GM23338 (cell line): ENCODE results near the gene NFE2L1.

Experiments used
- CREB1 ChIP-seq: fragments of 250-450 bp; sonication (Bioruptor Pico); IDR thresholded peaks from 2 replicates; pipeline ENCODE4 v1.5.0; 2020; ENCODE audit warnings: low read depth, mild to moderate bottlenecking, moderate library complexity
- EZH2 ChIP-seq: fragments of 200-600 bp; sonication (generic); IDR thresholded peaks from one replicate; pipeline ENCODE4 v1.8.0; 2017; ENCODE audit warnings: antibody characterized with exemption, mild to moderate bottlenecking, low read depth; ENCODE audit not compliant: unreplicated experiment
- EZH2phosphoT487 ChIP-seq: fragments of 200-600 bp; sonication (generic); IDR thresholded peaks from one replicate; pipeline ENCODE4 v1.8.1; 2018; ENCODE audit warnings: antibody characterized with exemption; ENCODE audit not compliant: unreplicated experiment
- JUNB ChIP-seq: IDR thresholded peaks from one replicate; pipeline ENCODE4 v1.6.1; 2016; ENCODE audit warnings: antibody characterized with exemption; ENCODE audit not compliant: unreplicated experiment
- NANOG ChIP-seq: IDR thresholded peaks from 2 replicates; pipeline ENCODE4 v1.6.1; 2016; ENCODE audit warnings: antibody characterized with exemption, borderline replicate concordance
- POLR2AphosphoS5 ChIP-seq: IDR thresholded peaks from 2 replicates; pipeline ENCODE4 v1.6.1; 2016; ENCODE audit warnings: antibody characterized with exemption, low read depth
- STAT1 ChIP-seq: IDR thresholded peaks from one replicate; pipeline ENCODE4 v1.6.1; 2016; ENCODE audit warnings: antibody characterized with exemption; ENCODE audit not compliant: unreplicated experiment
- ZNF114 ChIP-seq: fragments of 250-450 bp; sonication (Bioruptor Pico); IDR thresholded peaks from 2 replicates; pipeline ENCODE4 v1.5.0; 2020; ENCODE audit warnings: mild to moderate bottlenecking, moderate library complexity
- ZNF331 ChIP-seq: fragments of 250-450 bp; sonication (Bioruptor Pico); IDR thresholded peaks from 2 replicates; pipeline ENCODE4 v1.5.0; 2020; ENCODE audit warnings: low read depth, mild to moderate bottlenecking, moderate library complexity
- TF ChIP-seq, protein P1 (sequence below), 2 experiments: fragments of 200-600 bp in 1 of 2; sonication (generic) in 1 of 2; conservative IDR thresholded peaks; 2 replicates each; pipeline versions ENCODE4 v1.5.1 to v1.6.1; 2016 to 2017; ENCODE audit warnings: antibody characterized with exemption in 2 of 2, low read depth in 2 of 2, mild to moderate bottlenecking in 2 of 2, moderate library complexity in 1 of 2
- TF ChIP-seq, protein P2 (sequence below): IDR thresholded peaks from one replicate; pipeline ENCODE4 v1.6.1; 2018; ENCODE audit warnings: antibody characterized with exemption; ENCODE audit not compliant: unreplicated experiment
- TF ChIP-seq, protein P3 (sequence below): IDR thresholded peaks from 2 replicates; pipeline ENCODE4 v1.6.1; 2016; ENCODE audit warnings: antibody characterized with exemption
- TF ChIP-seq, protein P4 (sequence below): fragments of 250-450 bp; sonication (Bioruptor Pico); IDR thresholded peaks from 2 replicates; pipeline ENCODE4 v1.5.0; 2020; ENCODE audit warnings: mild to moderate bottlenecking, moderate library complexity

DNA sequence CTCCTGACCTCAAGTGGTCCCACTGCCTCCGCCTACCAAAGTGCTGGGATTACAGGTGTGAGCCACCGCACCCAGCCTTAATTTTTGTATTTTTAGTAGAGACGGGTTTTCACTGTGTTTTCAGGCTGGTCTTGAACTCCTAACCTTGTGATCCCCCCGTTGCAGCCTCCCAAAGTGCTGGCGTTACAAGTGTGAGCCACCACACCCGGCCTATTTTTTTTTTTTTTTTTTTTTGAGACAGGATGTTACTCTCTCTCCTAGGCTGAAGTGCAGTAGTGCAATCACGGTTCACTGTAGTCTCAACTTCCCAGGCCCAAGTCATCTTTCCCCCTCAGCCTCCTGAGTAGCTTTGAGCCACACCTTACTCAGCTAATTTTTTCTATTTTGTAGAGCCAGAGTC is 56.3 kb downstream of the NFE2L1 start:
- TF ChIP-seq, protein P1, sequence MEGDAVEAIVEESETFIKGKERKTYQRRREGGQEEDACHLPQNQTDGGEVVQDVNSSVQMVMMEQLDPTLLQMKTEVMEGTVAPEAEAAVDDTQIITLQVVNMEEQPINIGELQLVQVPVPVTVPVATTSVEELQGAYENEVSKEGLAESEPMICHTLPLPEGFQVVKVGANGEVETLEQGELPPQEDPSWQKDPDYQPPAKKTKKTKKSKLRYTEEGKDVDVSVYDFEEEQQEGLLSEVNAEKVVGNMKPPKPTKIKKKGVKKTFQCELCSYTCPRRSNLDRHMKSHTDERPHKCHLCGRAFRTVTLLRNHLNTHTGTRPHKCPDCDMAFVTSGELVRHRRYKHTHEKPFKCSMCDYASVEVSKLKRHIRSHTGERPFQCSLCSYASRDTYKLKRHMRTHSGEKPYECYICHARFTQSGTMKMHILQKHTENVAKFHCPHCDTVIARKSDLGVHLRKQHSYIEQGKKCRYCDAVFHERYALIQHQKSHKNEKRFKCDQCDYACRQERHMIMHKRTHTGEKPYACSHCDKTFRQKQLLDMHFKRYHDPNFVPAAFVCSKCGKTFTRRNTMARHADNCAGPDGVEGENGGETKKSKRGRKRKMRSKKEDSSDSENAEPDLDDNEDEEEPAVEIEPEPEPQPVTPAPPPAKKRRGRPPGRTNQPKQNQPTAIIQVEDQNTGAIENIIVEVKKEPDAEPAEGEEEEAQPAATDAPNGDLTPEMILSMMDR (conservative IDR thresholded peaks at IDR 0.05; ENCODE audit: low read depth in 2 of 2): no peak
- TF ChIP-seq POLR2AphosphoS5 (no peak), JUNB (no peak), CREB1 (CRISPR knock-in tag) (no peak), EZH2 (no peak), EZH2phosphoT487 (no peak), ZNF114 (CRISPR knock-in tag) (no peak), NANOG (no peak), ZNF331 (CRISPR knock-in tag) (no peak), STAT1 (no peak)
- TF ChIP-seq, protein P2, sequence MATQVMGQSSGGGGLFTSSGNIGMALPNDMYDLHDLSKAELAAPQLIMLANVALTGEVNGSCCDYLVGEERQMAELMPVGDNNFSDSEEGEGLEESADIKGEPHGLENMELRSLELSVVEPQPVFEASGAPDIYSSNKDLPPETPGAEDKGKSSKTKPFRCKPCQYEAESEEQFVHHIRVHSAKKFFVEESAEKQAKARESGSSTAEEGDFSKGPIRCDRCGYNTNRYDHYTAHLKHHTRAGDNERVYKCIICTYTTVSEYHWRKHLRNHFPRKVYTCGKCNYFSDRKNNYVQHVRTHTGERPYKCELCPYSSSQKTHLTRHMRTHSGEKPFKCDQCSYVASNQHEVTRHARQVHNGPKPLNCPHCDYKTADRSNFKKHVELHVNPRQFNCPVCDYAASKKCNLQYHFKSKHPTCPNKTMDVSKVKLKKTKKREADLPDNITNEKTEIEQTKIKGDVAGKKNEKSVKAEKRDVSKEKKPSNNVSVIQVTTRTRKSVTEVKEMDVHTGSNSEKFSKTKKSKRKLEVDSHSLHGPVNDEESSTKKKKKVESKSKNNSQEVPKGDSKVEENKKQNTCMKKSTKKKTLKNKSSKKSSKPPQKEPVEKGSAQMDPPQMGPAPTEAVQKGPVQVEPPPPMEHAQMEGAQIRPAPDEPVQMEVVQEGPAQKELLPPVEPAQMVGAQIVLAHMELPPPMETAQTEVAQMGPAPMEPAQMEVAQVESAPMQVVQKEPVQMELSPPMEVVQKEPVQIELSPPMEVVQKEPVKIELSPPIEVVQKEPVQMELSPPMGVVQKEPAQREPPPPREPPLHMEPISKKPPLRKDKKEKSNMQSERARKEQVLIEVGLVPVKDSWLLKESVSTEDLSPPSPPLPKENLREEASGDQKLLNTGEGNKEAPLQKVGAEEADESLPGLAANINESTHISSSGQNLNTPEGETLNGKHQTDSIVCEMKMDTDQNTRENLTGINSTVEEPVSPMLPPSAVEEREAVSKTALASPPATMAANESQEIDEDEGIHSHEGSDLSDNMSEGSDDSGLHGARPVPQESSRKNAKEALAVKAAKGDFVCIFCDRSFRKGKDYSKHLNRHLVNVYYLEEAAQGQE: no peak
- TF ChIP-seq, protein P3, sequence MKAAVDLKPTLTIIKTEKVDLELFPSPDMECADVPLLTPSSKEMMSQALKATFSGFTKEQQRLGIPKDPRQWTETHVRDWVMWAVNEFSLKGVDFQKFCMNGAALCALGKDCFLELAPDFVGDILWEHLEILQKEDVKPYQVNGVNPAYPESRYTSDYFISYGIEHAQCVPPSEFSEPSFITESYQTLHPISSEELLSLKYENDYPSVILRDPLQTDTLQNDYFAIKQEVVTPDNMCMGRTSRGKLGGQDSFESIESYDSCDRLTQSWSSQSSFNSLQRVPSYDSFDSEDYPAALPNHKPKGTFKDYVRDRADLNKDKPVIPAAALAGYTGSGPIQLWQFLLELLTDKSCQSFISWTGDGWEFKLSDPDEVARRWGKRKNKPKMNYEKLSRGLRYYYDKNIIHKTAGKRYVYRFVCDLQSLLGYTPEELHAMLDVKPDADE: no peak
- TF ChIP-seq, protein P4, sequence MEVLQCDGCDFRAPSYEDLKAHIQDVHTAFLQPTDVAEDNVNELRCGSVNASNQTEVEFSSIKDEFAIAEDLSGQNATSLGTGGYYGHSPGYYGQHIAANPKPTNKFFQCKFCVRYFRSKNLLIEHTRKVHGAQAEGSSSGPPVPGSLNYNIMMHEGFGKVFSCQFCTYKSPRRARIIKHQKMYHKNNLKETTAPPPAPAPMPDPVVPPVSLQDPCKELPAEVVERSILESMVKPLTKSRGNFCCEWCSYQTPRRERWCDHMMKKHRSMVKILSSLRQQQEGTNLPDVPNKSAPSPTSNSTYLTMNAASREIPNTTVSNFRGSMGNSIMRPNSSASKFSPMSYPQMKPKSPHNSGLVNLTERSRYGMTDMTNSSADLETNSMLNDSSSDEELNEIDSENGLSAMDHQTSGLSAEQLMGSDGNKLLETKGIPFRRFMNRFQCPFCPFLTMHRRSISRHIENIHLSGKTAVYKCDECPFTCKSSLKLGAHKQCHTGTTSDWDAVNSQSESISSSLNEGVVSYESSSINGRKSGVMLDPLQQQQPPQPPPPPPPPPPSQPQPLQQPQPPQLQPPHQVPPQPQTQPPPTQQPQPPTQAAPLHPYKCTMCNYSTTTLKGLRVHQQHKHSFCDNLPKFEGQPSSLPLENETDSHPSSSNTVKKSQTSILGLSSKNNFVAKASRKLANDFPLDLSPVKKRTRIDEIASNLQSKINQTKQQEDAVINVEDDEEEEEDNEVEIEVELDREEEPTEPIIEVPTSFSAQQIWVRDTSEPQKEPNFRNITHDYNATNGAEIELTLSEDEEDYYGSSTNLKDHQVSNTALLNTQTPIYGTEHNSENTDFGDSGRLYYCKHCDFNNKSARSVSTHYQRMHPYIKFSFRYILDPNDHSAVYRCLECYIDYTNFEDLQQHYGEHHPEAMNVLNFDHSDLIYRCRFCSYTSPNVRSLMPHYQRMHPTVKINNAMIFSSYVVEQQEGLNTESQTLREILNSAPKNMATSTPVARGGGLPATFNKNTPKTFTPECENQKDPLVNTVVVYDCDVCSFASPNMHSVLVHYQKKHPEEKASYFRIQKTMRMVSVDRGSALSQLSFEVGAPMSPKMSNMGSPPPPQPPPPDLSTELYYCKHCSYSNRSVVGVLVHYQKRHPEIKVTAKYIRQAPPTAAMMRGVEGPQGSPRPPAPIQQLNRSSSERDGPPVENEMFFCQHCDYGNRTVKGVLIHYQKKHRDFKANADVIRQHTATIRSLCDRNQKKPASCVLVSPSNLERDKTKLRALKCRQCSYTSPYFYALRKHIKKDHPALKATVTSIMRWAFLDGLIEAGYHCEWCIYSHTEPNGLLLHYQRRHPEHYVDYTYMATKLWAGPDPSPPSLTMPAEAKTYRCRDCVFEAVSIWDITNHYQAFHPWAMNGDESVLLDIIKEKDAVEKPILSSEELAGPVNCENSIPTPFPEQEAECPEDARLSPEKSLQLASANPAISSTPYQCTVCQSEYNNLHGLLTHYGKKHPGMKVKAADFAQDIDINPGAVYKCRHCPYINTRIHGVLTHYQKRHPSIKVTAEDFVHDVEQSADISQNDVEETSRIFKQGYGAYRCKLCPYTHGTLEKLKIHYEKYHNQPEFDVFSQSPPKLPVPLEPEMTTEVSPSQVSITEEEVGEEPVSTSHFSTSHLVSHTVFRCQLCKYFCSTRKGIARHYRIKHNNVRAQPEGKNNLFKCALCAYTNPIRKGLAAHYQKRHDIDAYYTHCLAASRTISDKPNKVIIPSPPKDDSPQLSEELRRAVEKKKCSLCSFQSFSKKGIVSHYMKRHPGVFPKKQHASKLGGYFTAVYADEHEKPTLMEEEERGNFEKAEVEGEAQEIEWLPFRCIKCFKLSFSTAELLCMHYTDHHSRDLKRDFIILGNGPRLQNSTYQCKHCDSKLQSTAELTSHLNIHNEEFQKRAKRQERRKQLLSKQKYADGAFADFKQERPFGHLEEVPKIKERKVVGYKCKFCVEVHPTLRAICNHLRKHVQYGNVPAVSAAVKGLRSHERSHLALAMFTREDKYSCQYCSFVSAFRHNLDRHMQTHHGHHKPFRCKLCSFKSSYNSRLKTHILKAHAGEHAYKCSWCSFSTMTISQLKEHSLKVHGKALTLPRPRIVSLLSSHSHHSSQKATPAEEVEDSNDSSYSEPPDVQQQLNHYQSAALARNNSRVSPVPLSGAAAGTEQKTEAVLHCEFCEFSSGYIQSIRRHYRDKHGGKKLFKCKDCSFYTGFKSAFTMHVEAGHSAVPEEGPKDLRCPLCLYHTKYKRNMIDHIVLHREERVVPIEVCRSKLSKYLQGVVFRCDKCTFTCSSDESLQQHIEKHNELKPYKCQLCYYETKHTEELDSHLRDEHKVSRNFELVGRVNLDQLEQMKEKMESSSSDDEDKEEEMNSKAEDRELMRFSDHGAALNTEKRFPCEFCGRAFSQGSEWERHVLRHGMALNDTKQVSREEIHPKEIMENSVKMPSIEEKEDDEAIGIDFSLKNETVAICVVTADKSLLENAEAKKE (CRISPR knock-in tag): no peak
